Measurements from ENCODE around the gene GPRC5B.

Gene GPRC5B

DNA sequence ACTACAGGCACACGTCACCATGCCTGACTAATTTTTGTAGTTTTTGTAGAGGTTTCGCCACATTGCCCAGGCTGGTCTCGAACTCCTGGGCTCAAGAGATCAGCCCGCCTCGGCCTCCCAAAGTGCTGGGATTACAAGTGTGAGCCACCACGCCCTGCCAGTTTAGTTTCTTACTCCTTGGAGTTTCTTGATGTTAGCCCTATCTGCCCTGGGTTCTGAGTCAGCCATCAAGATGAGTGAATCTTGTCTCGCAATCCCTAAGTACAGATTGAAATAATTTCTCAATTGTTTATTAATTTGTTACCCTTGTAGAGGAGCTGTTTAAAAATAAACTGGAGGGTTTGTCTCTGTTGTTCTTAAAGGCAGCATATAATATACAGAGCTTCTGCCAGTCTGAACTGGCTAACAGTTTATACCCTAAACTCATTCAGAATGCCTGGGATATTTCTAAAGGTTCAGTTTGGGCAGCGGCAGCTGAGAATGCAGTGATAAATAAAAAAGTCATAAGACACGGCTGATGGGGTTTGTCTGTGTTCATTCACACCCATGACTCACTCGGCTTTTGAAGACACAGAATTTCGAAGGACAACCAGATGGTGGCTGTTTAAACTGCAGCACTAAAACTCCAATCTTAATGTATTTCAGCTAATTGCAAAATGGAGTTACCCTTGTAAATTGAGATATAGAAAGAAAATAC lies 39.6 kb downstream of the GPRC5B start:
- DNase-seq (ENCODE audit: low read depth in 2 of 2), result no peak

DNA sequence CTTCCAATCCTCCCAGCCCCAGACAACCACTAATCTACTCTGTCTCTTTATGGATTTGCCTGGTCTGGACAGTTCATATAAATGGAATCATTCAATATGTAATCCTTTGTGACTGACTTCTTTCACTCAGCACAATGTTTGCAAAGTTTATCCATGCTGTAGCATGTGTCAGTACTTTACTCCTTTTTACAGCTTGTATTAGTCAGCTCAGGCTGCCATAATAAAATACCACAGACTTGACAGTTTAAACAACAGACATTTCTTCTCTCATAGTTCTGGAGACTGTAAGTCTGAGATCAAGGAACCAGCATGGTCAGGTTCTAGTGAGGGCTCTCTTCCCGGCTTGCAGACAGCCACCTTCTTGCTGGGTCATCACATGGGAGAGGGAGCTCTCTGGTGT lies 41.3 kb downstream of the GPRC5B start:
- DNase-seq (ENCODE audit: low read depth in 2 of 2), result no peak

DNA sequence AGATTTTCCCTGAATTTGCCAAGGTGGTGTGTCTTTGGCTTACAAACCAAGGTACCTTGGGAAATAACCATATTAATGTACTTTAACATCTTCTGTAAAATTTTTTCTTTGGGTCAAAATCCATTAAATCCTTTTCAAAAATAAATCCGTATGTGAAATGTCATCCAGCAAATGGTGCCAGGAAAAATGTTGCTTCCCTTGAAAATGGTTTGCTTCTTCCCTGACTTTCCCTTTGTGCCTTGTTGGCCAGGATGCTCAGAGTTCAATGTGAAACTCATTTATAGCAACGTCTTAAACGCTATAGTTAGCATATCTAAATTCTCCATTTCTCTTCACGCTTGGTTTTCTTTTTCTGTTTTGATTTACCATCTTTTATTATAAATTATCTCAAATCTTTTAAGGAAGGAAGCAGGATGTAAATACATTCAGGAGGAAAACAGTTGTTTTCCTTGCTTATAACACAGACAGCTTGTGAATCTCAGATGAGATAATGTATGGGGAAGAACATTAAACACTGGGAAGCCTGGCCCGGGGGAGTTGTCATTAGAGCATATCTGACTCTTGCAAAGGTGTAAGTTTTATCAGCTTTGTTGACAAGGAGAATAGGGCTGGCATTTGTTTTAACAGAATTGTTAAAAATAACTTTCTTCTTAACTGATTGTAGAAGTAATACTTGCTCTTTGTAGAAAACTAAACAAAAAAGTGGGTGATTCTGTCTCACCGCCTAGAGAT lies 42.1 kb downstream of the GPRC5B start:
- DNase-seq (ENCODE audit: low read depth in 2 of 2), result no peak

DNA sequence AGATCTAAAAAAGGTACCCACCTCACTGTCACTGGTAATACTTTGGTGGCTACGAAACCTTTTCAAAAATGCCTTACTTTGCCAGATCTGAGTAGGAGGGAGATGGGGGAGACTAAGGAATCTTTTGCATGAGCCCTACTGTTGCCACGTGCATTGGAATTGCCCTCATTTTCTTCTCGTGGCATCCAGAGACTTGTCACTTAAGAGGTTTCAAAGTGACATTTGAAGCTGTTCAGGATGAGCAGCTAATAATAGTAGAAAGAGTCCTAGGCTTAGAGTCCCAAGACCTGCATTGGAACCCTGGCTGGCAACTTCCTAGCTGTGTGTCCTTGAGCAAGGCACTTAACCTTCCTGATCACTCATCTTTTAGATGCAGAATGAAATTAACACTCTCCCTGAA lies 43.5 kb downstream of the GPRC5B start:
- DNase-seq (ENCODE audit: low read depth in 2 of 2), result no peak

DNA sequence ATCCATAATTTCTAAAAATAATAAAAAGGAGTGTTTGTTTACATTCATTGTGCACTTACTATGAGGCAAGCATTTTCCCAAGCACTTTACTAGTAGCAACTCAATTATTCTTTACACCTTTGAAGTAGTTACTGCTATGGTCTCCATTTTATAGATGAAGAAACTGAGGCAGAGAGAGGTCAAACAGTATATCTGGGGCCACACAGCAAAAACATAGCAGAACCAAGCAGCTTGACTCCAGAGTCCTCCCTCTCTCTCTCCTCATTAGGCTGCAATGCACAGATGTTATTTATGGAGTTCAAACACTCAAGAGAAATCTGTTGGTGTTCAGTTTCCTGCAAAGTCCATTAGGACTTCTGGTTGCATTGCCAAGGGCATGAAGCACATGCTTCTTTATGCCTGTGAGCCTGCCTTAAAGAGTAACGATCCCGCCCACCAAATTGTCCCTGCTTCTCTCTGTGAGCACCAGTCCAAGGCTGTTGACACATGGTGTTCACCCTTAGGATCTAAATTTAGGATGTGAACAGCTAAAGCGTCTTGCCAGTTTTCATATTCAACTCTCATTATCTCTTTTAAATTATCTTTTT lies 44.0 kb downstream of the GPRC5B start:
- no peak for DNase-seq (ENCODE audit: low read depth in 2 of 2)

DNA sequence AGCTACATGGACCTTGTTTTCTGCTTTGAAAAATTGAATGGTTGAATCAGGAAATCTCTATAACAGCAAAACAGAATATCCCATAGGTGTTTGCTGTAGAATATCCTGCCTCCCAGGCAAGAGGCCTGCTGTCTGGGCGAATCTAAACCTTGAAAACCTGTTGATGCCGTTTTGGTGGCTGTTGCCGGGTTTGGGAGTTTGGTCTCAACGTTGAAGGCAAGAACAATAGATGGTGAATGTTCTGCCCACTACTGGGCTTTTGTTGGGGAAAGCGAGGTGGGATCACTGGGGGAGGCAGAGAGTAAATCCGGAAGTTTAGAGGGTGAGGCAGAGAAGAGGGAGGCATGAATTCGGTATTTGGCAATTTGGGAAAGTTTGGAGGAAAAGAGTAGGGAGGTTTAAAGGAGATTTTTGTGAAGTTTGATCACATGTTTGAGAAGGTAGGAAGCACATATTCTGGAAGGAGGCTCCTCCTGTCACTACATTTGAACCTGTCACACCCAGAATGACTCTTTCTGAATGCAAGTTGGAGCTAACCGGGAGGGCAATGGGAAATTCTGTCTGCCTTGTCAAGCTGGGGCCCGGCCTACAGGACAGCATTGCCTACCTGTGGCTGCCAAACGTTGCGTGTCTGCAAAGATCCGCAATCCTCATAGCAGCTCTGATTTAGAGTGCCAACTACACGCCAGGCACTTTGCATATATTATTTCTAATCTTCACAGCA lies 46.5 kb downstream of the GPRC5B start:
- no peak for DNase-seq (ENCODE audit: low read depth in 2 of 2)

DNA sequence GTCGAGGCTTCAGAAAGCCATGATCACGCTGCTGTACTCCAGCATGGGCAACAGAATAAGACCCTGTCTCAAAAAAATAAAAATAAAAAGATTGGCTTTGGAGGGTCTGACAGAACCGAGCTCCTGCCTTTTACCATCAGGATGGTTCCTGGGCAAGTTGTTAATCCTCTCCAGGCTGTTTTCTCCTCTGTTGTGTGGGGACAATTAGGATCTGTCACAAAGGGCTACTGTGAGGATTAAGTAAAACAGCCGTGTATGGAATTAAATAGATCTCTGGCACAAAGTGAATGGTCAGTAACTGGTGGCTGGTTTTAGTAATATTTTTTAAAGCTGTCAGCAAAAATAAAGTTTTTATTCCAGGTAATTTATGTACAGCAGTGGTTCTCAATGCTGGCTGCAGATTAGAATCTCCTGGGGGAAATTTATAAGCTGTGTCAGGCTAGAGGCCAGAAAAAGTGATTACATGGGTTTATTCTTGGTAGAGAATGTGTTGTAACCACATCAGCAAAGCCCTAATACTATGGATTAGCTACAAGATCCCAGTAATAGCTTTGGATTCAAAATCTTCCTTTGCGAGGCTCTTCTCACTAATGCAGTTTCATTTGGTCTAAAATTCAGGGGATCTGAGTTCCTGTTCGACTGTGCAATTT lies 47.2 kb downstream of the GPRC5B start:
- no peak for DNase-seq (ENCODE audit: low read depth in 2 of 2)

DNA sequence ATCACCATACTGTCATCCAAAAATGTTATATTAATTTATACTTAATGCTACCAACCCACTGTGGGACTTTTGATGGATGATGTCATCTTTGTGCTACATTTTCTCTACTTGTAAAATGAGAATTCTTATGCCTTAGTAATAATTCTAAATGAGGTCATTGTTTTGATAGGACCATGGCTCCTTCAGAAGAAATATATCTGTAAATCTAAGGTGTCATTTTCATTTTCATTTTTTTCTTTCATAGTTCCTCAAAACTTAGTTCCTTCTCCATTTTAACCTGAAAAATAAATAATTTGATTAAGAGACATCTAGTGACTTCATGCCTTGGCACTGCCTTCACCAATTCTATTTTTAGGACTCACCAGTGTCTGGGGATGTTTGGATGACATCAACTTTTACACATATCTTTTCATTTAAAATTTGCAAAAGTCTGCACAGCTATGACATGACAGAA lies 48.7 kb downstream of the GPRC5B start:
- no peak for DNase-seq (ENCODE audit: low read depth in 2 of 2)

DNA sequence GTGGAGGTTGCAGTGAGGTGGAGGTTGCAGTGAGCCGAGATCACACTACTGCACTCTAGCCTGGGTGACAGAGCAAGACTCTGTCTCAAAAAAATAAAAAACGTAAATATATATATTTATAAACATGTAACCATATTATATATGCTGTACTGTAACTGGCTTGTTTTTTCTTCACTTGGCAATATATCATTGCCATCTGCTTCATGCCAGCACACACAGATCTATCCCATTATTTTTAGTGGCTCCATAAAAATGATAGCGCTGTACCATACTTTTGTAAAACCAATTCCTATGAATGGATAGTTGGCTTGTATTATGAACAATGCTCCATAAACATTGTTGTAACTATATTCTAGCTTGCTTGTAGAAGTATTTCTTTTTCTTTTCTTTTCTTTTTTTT lies 49.5 kb downstream of the GPRC5B start:
- DNase-seq (ENCODE audit: low read depth in 2 of 2), result no peak

DNA sequence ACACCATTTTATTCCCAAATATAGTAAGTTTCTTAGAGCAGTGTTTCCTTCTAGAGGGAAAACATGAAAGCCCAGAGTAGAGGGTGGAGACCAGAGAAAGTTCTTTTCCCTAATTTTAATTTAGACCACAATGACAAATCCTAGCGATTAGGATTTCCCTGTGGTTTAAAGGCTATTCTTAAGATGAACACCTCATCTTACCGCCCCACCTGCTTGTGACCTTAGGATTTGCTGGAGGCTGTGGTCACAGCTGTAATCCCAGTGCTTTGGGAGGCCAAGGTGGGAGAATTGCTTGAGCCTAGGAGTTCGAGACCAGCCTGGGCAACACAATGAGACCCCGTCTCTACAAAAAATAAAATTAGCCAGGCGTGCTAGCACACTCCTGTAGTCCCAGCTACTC lies 51.1 kb downstream of the GPRC5B start:
- DNase-seq (ENCODE audit: low read depth in 2 of 2), result no peak

DNA sequence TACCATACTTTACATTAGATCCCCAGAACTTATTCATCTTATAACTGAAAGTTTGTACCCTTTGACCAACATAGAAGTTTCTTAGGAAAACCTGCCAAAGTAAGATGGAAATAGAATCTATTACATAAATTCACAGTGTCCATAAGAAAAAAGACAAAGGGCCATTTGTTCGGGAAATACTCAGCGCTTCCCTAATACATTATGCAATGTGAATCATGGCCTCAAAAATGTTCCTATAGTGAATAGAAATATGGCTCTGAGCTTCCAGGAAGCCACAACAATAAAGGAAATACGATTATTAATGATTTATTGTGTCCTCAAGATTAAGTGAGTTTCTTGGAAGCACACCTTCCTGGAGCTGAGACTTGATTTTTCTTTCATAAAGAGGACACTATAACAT lies 51.5 kb downstream of the GPRC5B start:
- no peak for DNase-seq (ENCODE audit: low read depth in 2 of 2)

DNA sequence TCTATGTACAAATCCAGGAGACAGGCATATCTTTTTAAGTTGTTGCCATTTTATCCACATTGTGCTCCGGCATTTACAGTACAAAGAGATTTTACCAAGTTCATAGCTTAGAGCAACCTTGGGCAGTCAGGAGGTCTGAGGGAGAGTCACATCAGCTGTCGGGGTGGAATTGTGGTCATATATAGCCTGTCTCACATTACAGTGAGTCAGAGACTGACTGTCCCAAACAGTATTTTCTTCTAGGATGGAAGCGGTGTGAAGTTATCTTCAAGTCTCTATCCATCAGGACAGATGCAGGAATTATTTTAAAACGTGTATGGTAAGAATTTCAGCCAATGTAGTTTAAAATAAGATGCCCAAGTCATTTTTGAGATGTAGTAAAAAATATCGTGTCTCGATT lies 53.0 kb downstream of the GPRC5B start:
- DNase-seq (ENCODE audit: low read depth in 2 of 2), result no peak

DNA sequence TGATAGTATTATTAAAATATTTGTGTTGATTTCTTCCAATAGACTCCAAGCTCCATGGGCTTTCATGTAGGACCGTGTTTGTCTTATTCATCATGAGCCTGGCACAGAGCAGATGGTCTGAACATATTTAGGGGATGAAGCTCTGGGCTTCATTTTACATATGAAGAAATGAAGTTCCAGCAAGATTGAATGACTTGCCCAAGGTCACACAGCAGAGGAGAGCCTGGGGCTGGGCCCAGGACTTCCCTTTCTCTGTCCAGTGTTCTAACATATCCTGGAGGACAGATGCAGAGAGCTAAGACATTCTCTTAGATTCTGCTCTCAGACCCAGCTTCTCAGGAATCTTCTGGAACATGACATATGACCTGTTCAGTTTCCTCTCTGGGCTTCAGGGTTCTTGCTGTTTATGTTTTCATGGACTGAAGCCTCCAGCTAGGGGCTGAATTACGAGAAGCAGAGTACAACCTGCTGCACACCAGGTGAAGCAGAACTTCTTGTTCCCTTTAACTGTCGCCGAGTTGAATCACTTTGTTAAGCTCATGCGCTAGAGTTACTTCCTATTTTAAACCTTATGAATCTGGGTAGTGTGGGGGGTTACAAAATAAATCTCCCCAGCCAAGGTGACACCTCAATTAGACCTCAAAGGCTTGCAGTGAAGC lies 53.6 kb downstream of the GPRC5B start:
- DNase-seq (ENCODE audit: low read depth in 2 of 2), result no peak

DNA sequence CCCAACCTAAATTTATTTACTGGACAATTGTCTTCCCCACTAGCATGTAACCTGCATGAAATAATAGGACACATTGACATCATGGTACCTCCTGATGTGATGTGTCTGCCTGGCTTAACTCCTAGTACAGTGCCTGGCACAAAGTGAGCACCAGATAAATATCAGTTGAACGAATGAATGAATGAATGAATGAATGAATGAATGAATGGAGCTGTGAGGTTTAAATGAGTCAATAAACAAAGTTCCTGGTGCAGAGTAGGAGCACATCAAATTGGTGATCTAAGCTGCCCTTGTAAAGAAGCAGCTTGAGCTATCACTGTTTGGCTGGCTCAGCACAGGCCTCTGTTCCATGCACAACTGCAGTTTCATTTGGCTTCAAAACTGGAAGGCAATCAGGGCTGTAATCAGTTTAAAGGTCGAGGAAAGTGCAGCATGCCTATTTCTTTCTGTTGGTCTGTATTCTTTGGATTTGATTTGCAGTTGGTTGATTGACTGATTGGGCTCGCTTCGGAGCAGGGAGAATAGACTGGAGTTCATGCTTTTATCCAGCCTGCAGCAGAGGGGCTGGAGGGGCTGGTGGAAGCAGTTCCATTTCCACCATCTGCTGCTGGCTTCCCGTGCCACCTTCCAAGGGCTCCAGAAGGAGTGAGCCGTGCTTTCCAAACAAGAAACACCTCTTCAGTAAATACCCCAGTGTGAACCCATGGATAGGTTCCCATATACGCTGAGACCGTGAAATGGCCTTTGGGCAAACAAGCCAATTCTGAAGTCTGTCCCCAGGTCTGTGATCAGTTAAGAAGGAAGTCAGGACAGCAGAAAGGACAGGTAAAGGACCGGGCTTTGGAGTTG lies 54.6 kb downstream of the GPRC5B start:
- no peak for DNase-seq (ENCODE audit: low read depth in 2 of 2)

DNA sequence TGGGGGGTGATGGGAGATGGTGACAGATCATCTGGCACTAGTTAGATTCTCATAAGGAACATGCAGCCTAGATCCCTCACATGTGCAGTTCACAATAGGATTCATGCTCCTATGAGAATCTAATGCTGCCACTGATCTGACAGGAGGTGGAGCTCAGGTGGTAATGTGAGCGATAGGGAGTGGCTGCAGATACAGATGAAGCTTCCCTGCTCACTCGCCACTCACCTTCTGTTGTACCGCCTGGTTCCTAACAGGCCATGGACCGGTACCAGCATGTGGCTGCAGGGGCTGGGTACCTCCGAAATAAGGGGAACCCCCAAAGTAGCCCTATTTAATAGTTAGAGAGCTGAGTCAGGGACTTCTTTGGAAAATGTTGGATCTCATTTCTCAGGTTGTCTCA lies 60.4 kb downstream of the GPRC5B start:
- no peak for DNase-seq (ENCODE audit: low read depth in 2 of 2)

DNA sequence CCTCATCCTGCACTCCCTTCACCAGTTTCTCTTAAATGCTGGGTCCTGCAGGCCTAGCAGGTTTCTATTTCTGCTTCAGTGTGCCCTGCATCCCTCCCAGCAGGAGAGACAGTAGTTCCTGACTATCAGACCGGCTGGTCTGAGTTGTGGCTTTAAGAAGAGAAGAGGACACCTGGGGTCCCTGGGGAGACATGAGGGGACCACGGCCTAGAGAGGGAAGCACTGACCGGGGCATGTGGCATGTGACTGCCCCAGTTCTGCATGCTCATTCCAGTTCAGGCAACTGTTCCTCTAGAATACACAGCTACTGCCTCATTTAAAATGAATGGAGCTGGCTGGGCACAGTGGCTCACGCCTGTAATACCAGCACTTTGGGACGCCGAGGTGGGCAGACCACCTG lies 61.3 kb downstream of the GPRC5B start:
- no peak for DNase-seq (ENCODE audit: low read depth in 2 of 2)

DNA sequence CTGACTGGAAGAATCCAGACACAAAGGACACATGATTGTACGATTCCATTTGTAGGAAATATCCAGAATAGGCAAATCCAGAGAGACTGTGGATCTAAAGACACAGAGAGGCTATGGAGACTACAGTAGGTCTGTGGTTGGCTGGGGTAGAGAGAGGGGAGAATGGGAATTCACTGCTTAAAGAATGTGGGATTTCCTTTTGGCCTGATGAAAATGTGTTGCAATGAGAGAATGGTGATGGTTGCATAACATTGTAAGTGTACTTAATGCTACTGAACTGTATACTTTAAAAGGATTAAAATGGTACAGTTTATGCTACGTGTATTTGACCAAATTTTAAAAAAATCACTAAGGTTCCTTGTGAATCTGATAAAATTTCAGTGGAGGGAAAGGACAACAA lies 62.1 kb downstream of the GPRC5B start:
- no peak for DNase-seq (ENCODE audit: low read depth in 2 of 2)

DNA sequence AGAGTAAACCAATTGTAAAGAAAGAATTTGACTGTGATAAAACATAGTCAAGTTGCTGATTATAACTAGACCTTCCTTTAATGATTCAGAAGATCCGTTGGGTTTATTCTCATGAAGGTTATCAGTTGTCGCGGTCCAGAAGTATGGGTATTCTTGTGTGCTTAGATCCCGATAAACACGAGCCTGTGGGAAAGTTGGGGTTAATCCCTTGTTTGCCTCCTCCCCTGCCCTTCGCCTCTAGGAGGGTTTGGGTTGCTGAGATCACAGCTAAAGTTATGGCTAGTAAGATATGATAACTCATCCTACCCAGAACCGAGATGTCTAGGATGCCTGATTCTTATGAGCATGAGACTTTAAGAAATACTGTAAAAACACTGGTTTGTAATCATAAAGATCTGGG lies 66.8 kb downstream of the GPRC5B start:
- DNase-seq (ENCODE audit: low read depth in 2 of 2), result no peak

DNA sequence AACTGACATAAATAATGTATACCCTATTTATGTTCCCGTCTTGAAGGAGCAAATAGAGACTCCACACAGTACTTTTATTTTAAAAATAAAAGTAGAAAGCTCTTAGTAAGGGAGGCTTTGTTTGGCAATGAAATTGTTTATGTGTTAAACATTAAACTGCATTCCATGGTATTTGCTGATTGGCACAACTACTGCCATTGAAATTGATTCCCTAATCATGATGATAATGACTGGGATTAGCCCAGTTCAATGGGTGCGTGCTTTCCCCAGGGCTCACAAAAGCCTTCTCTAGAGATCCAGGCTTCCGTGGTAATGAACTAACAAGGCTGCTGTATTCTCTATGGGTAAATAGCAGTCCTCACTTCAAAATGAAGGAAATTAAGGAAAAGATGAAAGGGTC lies 67.5 kb downstream of the GPRC5B start:
- no peak for DNase-seq (ENCODE audit: low read depth in 2 of 2)

DNA sequence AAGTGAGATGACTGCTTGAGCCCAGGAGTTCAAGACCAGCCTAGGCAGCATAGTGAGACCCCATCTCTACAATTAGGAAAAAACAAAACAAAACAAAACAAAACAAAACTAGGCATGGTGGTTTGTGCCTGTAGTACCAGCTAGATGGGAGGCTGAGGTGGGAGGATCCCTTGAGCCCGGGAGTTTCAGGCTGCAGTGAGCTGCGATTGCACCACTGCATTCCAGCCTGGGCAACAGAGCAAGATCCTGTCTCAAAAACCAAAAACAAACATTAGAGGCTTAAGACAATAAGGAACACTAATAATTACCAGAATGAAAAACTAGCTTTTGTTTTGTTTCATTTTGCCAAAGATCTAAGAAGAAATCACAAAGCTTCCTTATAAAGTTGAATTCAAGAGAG lies 69.2 kb downstream of the GPRC5B start:
- no peak for DNase-seq (ENCODE audit: low read depth in 2 of 2)

DNA sequence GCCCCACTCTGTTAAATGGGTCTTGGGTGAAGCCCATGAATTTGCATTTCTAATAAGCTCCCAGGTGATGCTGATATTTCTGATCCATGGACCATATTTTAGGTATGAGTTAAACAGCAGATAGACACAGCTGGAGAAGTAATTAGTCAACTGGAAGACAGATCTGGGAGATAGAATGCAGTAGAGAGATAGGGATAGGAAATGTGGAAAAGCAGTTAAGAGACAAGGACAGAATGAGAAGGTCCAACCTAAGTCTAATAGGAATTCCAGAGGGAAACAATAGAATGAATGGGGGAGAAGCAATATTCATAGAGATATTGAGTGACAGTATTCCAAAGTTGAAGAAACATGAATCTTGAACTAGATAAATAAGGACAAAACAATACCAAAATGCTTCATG lies 71.7 kb downstream of the GPRC5B start:
- no peak for DNase-seq (ENCODE audit: low read depth in 2 of 2)

Data from stimulated activated CD4-positive, alpha-beta T cell treated with anti-CD3 and anti-CD28 coated beads, Interleukin-12 subunit alpha, Interleukin-12 subunit beta, amount 100 ng/mL, for 24 hours (primary cell).